Kidney (tissue), 14 donors: ENCODE measurements around the gene RASAL1. TPM values are rescaled to one million over a fixed set of nuclear protein-coding genes. Genes with fewer than 3 reads are reported as not detected.

Experiments
- DNase-seq, 5 donors: peaks; one replicate each; pipeline ENCODE4 v3.0.0-alpha.2; 2013 to 2020
- FAIRE-seq: peaks from 2 replicates; lab custom pipeline; 2012; peaks lifted over from hg19 to GRCh38; lab: Jason Lieb, UNC
- H3K27ac ChIP-seq, 2 donors: one replicate each; pipeline ENCODE4 v1.7.0; 2013; ENCODE audit warnings: low read depth in 2 of 2, low read length in 2 of 2, inconsistent platforms in 1 of 2
- H3K27me3 ChIP-seq: one replicate; pipeline ENCODE4 v1.7.1; 2013; ENCODE audit warnings: low read length, inconsistent platforms; ENCODE audit not compliant: control insufficient read depth, insufficient read depth
- H3K36me3 ChIP-seq, 3 donors: one replicate each; pipeline versions ENCODE4 v1.7.0 to v1.7.1; 2013; ENCODE audit warnings: low read length in 3 of 3, control low read depth in 1 of 3, inconsistent platforms in 1 of 3; ENCODE audit not compliant: insufficient read depth in 3 of 3, control insufficient read depth in 2 of 3
- H3K4me1 ChIP-seq, 3 donors: one replicate each; pipeline versions ENCODE4 v1.7.0 to v1.7.1; 2013; ENCODE audit warnings: low read length in 3 of 3, inconsistent platforms in 1 of 3, low read depth in 1 of 3; ENCODE audit not compliant: control insufficient read depth in 2 of 3, insufficient read depth in 2 of 3
- H3K4me3 ChIP-seq, 3 donors: one replicate each; pipeline versions ENCODE4 v1.7.0 to v1.8.1; 2013; ENCODE audit warnings: low read length in 3 of 3, control low read depth in 1 of 3, inconsistent platforms in 1 of 3
- H3K9ac ChIP-seq, 3 donors: one replicate each; pipeline versions ENCODE4 v1.7.0 to v1.7.1; 2013; ENCODE audit warnings: low read length in 3 of 3, control low read depth in 1 of 3, inconsistent platforms in 1 of 3
- H3K9me3 ChIP-seq, 3 donors: one replicate each; pipeline versions ENCODE4 v1.7.0 to v1.7.1; 2013; ENCODE audit warnings: low read length in 3 of 3, control low read depth in 1 of 3, inconsistent platforms in 1 of 3; ENCODE audit not compliant: control insufficient read depth in 2 of 3, insufficient read depth in 1 of 3
- intact Hi-C: fragments of 100-400 bp; cut with DNase I; formaldehyde crosslinking; loops from one replicate; pipeline ENCODE4 v1.11.1; 2022
- polyA plus RNA-seq: library from polyadenylated mRNA; stranded (reverse); fragments of 350-450 nt; fragmentation: Illumina TruSeq; extraction: RNeasy Lipid Tissue Mini Kit (QIAGEN cat#74804); gene quantifications from one replicate; pipeline ENCODE4 v1.2.3, GENCODE V29; 2014; ENCODE audit warnings: low read depth, low replicate concordance; ENCODE audit not compliant: insufficient read depth
- total RNA-seq: library from RNA; stranded (reverse); fragmentation: NEBNext Ultra II Directional; extraction: Animal tissue kit (Norgen Biotek cat#: 25700); gene quantifications from one replicate; pipeline ENCODE4 v1.2.1, GENCODE V29; 2021
- TF ChIP-seq, protein P1 (sequence below): IDR thresholded peaks from 3 replicates; pipeline ENCODE4 v1.5.1; 2012; ENCODE audit warnings: mild to moderate bottlenecking, moderate library complexity, borderline replicate concordance; ENCODE audit not compliant: insufficient read depth; ENCODE audit errors: extremely low read depth
- donor health status: control.
- donor health status: control.
- donor health status: control.
- donor health status: control.
- donor health status: control.
- donor health status: DM: yes; HTN: yes; CAD: no.
- donor health status: Normal renal cell carcinoma (clear cell type).

RASAL1 gene
- total and polyA plus RNA-seq, 2 donors from 2014 or later = 23.5 to 58.3 TPM

DNA sequence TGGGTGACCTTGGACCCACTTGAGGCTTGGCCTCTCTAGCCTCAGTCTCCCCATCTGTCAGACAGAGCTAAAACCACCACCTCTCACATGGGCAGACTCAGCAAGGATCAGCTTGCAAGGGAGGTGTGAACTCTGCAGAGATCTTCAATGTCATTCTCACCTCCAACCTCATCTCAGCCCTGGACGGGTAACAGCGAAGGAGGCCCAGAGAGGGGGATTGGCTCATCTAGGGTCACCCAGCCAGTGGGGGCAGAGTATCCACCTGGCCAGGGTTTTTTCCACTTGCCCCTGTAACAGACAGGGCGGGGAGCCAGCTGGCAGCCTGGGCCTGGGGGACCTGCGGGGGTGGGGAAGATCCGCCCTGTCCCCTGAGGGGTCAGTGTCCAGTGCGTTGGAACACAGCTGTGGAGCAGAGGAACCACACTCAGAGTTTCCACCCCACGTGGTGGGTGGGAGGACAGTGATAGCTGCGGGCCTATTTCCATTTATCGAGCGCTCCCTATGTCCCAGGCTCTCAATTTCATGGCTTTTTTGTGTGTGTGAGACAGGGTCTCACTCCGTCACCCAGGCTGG lies 51.6 kb downstream of the RASAL1 start:
- Histone ChIP-seq H3K4me1 (peaks cover 0 to 4% (median 3%) of the 10 kb centered on the region in 3 donors), H3K4me3 (no peak overlapping the region), H3K9ac (no peak overlapping the region), H3K27ac (no peak overlapping the region), H3K36me3 (no peaks in the 10 kb centered on the region), H3K9me3 (no peaks in the 10 kb centered on the region), H3K27me3 (no peaks in the 10 kb centered on the region)
- intact Hi-C loops = no loop called here
- TF ChIP-seq, protein P1, sequence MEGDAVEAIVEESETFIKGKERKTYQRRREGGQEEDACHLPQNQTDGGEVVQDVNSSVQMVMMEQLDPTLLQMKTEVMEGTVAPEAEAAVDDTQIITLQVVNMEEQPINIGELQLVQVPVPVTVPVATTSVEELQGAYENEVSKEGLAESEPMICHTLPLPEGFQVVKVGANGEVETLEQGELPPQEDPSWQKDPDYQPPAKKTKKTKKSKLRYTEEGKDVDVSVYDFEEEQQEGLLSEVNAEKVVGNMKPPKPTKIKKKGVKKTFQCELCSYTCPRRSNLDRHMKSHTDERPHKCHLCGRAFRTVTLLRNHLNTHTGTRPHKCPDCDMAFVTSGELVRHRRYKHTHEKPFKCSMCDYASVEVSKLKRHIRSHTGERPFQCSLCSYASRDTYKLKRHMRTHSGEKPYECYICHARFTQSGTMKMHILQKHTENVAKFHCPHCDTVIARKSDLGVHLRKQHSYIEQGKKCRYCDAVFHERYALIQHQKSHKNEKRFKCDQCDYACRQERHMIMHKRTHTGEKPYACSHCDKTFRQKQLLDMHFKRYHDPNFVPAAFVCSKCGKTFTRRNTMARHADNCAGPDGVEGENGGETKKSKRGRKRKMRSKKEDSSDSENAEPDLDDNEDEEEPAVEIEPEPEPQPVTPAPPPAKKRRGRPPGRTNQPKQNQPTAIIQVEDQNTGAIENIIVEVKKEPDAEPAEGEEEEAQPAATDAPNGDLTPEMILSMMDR = no peak
- no peak for DNase-seq
- FAIRE-seq = no peak

DNA sequence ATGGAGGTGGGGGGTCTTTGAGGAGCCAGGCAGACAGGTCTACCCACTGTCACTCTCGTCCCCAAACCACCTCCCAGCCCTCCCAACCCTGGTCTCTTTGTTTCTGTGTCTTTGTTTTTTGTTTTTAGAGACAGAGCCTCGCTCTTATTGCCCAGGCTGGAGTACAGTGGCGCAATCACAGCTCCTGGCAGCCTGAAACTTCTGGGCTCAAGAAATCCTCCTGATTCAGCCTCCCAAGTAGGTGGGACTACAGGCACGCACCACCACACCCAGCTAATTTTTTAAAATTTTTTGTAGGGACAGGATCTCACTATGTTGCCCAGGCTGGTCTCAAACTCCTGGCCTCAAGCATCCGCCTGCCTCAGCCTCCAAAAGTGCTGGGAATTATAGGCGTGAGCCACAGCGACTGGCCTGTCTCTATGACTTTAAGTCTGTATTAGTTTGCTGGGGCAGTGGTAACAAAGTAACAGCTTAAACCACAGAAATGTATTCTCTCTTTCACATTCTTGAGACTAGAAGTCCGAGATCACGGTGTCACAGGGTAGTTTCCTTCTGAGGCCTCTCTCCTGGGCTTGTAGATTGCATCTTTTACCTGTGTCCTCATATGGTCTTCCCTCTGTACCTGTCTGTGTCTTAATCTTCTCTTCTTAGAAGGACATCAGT lies 52.9 kb downstream of the RASAL1 start:
- intact Hi-C loops = no loop called here
- Histone ChIP-seq H3K27ac (no peak overlapping the region), H3K36me3 (no peaks in the 10 kb centered on the region), H3K4me3 (no peak overlapping the region), H3K4me1 (peaks cover 0 to 4% (median 3%) of the 10 kb centered on the region in 3 donors), H3K9me3 (no peaks in the 10 kb centered on the region), H3K9ac (no peak overlapping the region), H3K27me3 (peaks cover 3% of the 10 kb centered on the region)
- TF ChIP-seq, protein P1 = no peak
- no peak for FAIRE-seq
- DNase-seq = no peak

DNA sequence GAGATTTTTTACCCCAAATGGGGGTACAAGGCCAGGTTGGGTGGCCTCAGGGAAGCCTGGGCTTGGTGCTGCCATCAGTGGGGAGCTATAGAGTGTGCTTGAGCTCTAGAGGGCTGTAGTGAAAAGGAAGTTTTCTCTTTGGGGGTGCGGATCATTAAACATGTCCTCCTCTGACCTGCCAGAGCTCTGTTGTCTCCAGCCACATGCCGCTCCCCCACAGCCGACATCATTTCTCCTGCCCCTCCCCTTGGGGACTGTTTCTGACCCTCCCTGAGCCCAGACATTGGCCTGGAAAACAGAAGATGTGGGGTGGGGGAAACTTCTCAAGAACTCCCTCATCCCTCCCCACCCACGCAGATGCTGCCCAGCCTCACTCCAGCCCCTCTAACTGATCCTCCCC lies 53.7 kb downstream of the RASAL1 start:
- Histone ChIP-seq H3K27ac (no peak overlapping the region), H3K9me3 (no peaks in the 10 kb centered on the region), H3K9ac (no peak overlapping the region), H3K36me3 (no peaks in the 10 kb centered on the region), H3K27me3 (peaks cover 3% of the 10 kb centered on the region), H3K4me3 (no peak overlapping the region), H3K4me1 (peaks cover 0 to 4% (median 3%) of the 10 kb centered on the region in 3 donors)
- intact Hi-C loops = no loop called here
- TF ChIP-seq, protein P1 = no peak
- no peak for FAIRE-seq
- DNase-seq = peak in 4 of 5 donors; percentile 42 to 64 (median 56)
